WTC11 (cell line): ENCODE measurements around the gene PDE5A. TPM values are rescaled to one million over a fixed set of nuclear protein-coding genes. Genes with fewer than 3 reads are reported as not detected.

ENCODE experiments used
- ATAC-seq: fragments of 200-7000 bp; cut with Tn5 transposase; 2 replicates; pipeline ENCODE4 v1.10.0; 2021; ENCODE audit warnings: mild to moderate bottlenecking, moderate library complexity
- CTCF ChIA-PET: fragments of 300-600 bp; sonication (Branson Sonifier 250); formaldehyde crosslinking; loops from one replicate; lab custom pipeline; 2021; ENCODE audit warnings: antibody characterized with exemption; lab: Charles Lee
- POLR2A ChIA-PET: fragments of 350-600 bp; sonication (Branson Sonifier 250); formaldehyde crosslinking; loops from one replicate; lab custom pipeline; 2021; ENCODE audit warnings: antibody characterized with exemption; lab: Charles Lee
- DNase-seq: peaks from one replicate; pipeline ENCODE4 v3.0.0; 2021; ENCODE audit warnings: low spot score
- H3K27ac Mint-ChIP-seq: 2 replicates; pipeline ENCODE4 v1.8.0; 2021; ENCODE audit warnings: mixed read lengths
- H3K27me3 Mint-ChIP-seq: 2 replicates; pipeline ENCODE4 v1.8.0; 2021; ENCODE audit warnings: low read depth, mild to moderate bottlenecking, moderate library complexity, mixed read lengths
- H3K36me3 Mint-ChIP-seq: 2 replicates; pipeline ENCODE4 v1.8.0; 2021; ENCODE audit warnings: mixed read lengths
- H3K4me1 Mint-ChIP-seq: 2 replicates; pipeline ENCODE4 v1.8.0; 2022; ENCODE audit warnings: mixed read lengths
- H3K4me3 Mint-ChIP-seq: 2 replicates; pipeline ENCODE4 v1.8.0; 2021; ENCODE audit warnings: mild to moderate bottlenecking, moderate library complexity, mixed read lengths
- H3K9me3 Mint-ChIP-seq: 2 replicates; pipeline ENCODE4 v1.8.0; 2021; ENCODE audit warnings: mixed read lengths
- ATF1 ChIP-seq: sonication (generic); formaldehyde crosslinking; IDR thresholded peaks from 2 replicates; pipeline ENCODE4 v1.8.1; 2023; ENCODE audit warnings: mild to moderate bottlenecking, moderate library complexity, missing genetic modification reagents
- CREB1 ChIP-seq: sonication (generic); formaldehyde crosslinking; IDR thresholded peaks from 2 replicates; pipeline ENCODE4 v1.8.0; 2023; ENCODE audit warnings: mild to moderate bottlenecking, missing genetic modification reagents
- FOXP1 ChIP-seq: sonication (generic); formaldehyde crosslinking; IDR thresholded peaks from 2 replicates; pipeline ENCODE4 v1.8.0; 2022; ENCODE audit warnings: missing genetic modification reagents, mild to moderate bottlenecking, moderate library complexity, borderline replicate concordance
- MAX ChIP-seq: sonication (generic); formaldehyde crosslinking; IDR thresholded peaks from 2 replicates; pipeline ENCODE4 v1.8.0; 2022; ENCODE audit warnings: mild to moderate bottlenecking, missing genetic modification reagents
- MXD4 ChIP-seq: fragments of 250-450 bp; sonication (Bioruptor Pico); IDR thresholded peaks from 2 replicates; pipeline ENCODE4 v1.8.0; 2021; ENCODE audit warnings: mild to moderate bottlenecking, moderate library complexity, borderline replicate concordance
- OVOL2 ChIP-seq: fragments of 250-450 bp; sonication (Bioruptor Pico); IDR thresholded peaks from 2 replicates; pipeline ENCODE4 v1.9.0; 2021; ENCODE audit warnings: mild to moderate bottlenecking, borderline replicate concordance
- PRDM15 ChIP-seq: sonication (generic); formaldehyde crosslinking; IDR thresholded peaks from 2 replicates; pipeline ENCODE4 v1.8.0; 2022; ENCODE audit warnings: missing genetic modification reagents
- PRRX2 ChIP-seq: fragments of 250-450 bp; sonication (Bioruptor Pico); IDR thresholded peaks from 2 replicates; pipeline ENCODE4 v1.8.0; 2021; ENCODE audit warnings: mild to moderate bottlenecking
- STAT6 ChIP-seq: sonication (generic); formaldehyde crosslinking; conservative IDR thresholded peaks from 2 replicates; pipeline ENCODE4 v1.8.1; 2023; ENCODE audit warnings: mild to moderate bottlenecking, low read depth, missing genetic modification reagents, moderate library complexity
- ZNF263 ChIP-seq: sonication (generic); formaldehyde crosslinking; IDR thresholded peaks from 2 replicates; pipeline ENCODE4 v1.8.1; 2022; ENCODE audit warnings: low read depth, mild to moderate bottlenecking, moderate library complexity, missing genetic modification reagents
- ZNF512 ChIP-seq: sonication (generic); formaldehyde crosslinking; IDR thresholded peaks from 2 replicates; pipeline ENCODE4 v1.8.1; 2022; ENCODE audit warnings: missing genetic modification reagents, borderline replicate concordance
- total RNA-seq: library from RNA; stranded (reverse); gene quantifications from 3 replicates; pipeline ENCODE4 v1.2.3, GENCODE V29; 2021
- TF ChIP-seq, protein P1 (sequence below): sonication (generic); formaldehyde crosslinking; IDR thresholded peaks from 2 replicates; pipeline ENCODE4 v1.8.0; 2023; ENCODE audit warnings: missing genetic modification reagents
- TF ChIP-seq, protein P2 (sequence below): fragments of 250-450 bp; sonication (Bioruptor Pico); IDR thresholded peaks from 2 replicates; pipeline ENCODE4 v1.8.0; 2021; ENCODE audit warnings: mild to moderate bottlenecking
- TF ChIP-seq, protein P3 (sequence below): sonication (generic); formaldehyde crosslinking; IDR thresholded peaks from 2 replicates; pipeline ENCODE4 v1.8.1; 2022; ENCODE audit warnings: low read depth, mild to moderate bottlenecking, moderate library complexity, missing genetic modification reagents, borderline replicate concordance
- TF ChIP-seq, protein P4 (sequence below): fragments of 250-450 bp; sonication (Bioruptor Pico); IDR thresholded peaks from 2 replicates; pipeline ENCODE4 v1.9.0; 2021; ENCODE audit warnings: mild to moderate bottlenecking

The PDE5A gene
- total RNA-seq, 1 experiment from 2014 or later, result 25.6 TPM

GRCh38 chr4:119585771-119586170 lies 42.8 kb downstream of the PDE5A start (continued):
- no peak for TF ChIP-seq CREB1
- TF ChIP-seq ZNF263 (CRISPR knock-in tag), result no peak
- TF ChIP-seq ZNF512 (CRISPR knock-in tag), result no peak

DNA sequence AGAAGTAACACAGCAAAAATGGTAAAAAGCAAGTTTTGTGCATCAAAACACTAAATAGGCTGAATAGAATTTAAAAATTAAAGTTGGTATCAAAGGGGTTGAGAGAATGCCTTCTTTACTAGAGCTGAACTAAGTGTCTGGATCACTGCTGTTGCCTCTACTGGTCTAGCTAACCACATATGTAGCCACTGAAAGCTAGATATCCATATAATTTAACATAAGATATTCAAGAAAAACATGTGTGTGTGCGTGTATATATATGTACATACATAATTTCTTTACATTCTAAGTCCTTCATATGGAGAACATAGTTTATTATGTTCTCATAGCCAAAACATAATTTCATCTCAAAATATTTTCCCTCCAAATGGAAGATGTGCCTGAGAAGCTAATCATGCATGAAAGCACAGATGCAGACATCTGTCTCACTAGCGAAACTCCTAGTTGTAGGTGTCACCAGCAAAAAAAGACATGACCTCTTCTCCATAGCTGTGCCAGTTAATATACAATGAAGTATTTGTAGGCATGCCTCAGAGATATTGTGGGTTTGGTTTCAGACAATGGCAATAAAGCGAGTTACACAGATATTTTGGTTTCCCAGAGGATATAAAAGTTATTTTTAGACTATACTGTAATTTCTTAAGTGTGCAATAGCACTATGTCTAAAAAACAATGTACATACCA lies 47.3 kb downstream of the PDE5A start:
- H3K27ac Mint-ChIP-seq, result no peak overlapping the region
- CTCF ChIA-PET, result no interaction called here
- TF ChIP-seq FOXP1 (CRISPR knock-in tag) (no peak), PRDM15 (CRISPR knock-in tag) (no peak), ZNF263 (CRISPR knock-in tag) (no peak)
- TF ChIP-seq, protein P1, sequence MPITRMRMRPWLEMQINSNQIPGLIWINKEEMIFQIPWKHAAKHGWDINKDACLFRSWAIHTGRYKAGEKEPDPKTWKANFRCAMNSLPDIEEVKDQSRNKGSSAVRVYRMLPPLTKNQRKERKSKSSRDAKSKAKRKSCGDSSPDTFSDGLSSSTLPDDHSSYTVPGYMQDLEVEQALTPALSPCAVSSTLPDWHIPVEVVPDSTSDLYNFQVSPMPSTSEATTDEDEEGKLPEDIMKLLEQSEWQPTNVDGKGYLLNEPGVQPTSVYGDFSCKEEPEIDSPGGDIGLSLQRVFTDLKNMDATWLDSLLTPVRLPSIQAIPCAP (CRISPR knock-in tag), result no peak
- TF ChIP-seq, protein P2, sequence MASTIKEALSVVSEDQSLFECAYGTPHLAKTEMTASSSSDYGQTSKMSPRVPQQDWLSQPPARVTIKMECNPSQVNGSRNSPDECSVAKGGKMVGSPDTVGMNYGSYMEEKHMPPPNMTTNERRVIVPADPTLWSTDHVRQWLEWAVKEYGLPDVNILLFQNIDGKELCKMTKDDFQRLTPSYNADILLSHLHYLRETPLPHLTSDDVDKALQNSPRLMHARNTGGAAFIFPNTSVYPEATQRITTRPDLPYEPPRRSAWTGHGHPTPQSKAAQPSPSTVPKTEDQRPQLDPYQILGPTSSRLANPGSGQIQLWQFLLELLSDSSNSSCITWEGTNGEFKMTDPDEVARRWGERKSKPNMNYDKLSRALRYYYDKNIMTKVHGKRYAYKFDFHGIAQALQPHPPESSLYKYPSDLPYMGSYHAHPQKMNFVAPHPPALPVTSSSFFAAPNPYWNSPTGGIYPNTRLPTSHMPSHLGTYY (CRISPR knock-in tag), result no peak
- TF ChIP-seq, all 79 proteins: peak for 0
- ATAC-seq, result no peak
- H3K36me3 Mint-ChIP-seq, result peaks cover 13% of the 10 kb centered on the region
- H3K27me3 Mint-ChIP-seq, result no peaks in the 10 kb centered on the region
- no peak for DNase-seq
- peaks cover 3% of the 10 kb centered on the region; the same call in 1 of the 2 replicates for H3K9me3 Mint-ChIP-seq
- H3K4me3 Mint-ChIP-seq, result no peak overlapping the region
- peaks cover 14% of the 10 kb centered on the region for H3K4me1 Mint-ChIP-seq
- POLR2A ChIA-PET, result no interaction called here

DNA sequence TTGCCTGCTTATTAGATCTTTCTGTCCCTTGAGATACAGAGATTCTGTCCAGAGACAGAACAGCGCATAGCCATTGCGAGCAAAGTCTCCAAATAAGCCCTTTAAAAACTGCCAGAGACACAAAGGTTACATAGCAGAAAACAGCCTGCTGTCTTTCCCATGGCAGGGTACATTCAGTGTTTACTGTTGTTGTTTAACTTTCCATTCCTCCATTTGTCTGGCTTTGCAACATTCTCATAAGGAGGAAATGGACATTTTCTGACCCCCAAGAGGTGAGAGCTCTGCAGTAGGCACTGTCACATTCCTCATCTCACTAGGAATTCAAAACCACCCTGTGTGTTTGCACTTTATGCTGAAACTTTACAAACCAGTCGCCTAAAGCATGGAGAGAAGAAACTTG lies 48.3 kb downstream of the PDE5A start:
- DNase-seq, result no peak
- Mint-ChIP-seq H3K4me1 (peaks cover 13% of the 10 kb centered on the region), H3K27ac (peak overlapping the region; percentile 73), H3K27me3 (no peaks in the 10 kb centered on the region), H3K4me3 (no peak overlapping the region), H3K36me3 (peaks cover 15% of the 10 kb centered on the region), H3K9me3 (peaks cover 8% of the 10 kb centered on the region; the same call in 1 of the 2 replicates)
- POLR2A ChIA-PET, result no interaction called here
- CTCF ChIA-PET, result interaction anchor here (0.9 kb wide), 1 partner anchor 22 kb away, joined by 6 read pairs; no protein-coding TSS in a partner anchor
- ATAC-seq, result no peak
- no peak for TF ChIP-seq PRRX2 (CRISPR knock-in tag)
- TF ChIP-seq STAT6 (CRISPR knock-in tag), result no peak
- TF ChIP-seq ATF1 (CRISPR knock-in tag), result no peak
- no peak for TF ChIP-seq OVOL2 (CRISPR knock-in tag)
- TF ChIP-seq, protein P3, sequence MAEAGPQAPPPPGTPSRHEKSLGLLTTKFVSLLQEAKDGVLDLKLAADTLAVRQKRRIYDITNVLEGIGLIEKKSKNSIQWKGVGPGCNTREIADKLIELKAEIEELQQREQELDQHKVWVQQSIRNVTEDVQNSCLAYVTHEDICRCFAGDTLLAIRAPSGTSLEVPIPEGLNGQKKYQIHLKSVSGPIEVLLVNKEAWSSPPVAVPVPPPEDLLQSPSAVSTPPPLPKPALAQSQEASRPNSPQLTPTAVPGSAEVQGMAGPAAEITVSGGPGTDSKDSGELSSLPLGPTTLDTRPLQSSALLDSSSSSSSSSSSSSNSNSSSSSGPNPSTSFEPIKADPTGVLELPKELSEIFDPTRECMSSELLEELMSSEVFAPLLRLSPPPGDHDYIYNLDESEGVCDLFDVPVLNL (CRISPR knock-in tag), result no peak
- no peak for TF ChIP-seq MAX (CRISPR knock-in tag)
- no peak for TF ChIP-seq FOXP1 (CRISPR knock-in tag)
- TF ChIP-seq, protein P4, sequence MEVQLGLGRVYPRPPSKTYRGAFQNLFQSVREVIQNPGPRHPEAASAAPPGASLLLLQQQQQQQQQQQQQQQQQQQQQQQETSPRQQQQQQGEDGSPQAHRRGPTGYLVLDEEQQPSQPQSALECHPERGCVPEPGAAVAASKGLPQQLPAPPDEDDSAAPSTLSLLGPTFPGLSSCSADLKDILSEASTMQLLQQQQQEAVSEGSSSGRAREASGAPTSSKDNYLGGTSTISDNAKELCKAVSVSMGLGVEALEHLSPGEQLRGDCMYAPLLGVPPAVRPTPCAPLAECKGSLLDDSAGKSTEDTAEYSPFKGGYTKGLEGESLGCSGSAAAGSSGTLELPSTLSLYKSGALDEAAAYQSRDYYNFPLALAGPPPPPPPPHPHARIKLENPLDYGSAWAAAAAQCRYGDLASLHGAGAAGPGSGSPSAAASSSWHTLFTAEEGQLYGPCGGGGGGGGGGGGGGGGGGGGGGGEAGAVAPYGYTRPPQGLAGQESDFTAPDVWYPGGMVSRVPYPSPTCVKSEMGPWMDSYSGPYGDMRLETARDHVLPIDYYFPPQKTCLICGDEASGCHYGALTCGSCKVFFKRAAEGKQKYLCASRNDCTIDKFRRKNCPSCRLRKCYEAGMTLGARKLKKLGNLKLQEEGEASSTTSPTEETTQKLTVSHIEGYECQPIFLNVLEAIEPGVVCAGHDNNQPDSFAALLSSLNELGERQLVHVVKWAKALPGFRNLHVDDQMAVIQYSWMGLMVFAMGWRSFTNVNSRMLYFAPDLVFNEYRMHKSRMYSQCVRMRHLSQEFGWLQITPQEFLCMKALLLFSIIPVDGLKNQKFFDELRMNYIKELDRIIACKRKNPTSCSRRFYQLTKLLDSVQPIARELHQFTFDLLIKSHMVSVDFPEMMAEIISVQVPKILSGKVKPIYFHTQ (CRISPR knock-in tag), result no peak
- TF ChIP-seq MXD4 (CRISPR knock-in tag), result no peak
